ENCODE measurements around the gene RAD51C.
"Not testable (repeated sequence)": the region's sequence is repeated elsewhere in the genome, so short reads cannot be mapped to it uniquely, and the experiment has no call there.

RAD51C gene

GRCh38 chr17:58665946-58666857 is 26.2 kb upstream of the RAD51C start:
- Histone ChIP-seq H3K4me1 (ENCODE audit: control insufficient read depth, insufficient read depth, low read length) (no peaks in the 10 kb centered on the region; the same call in 1 of the 2 replicates), H3K4me3 (ENCODE audit: low read depth, low read length) (no peak overlapping the region), H3K9me3 (ENCODE audit: control insufficient read depth, insufficient read depth, low read length) (no peaks in the 10 kb centered on the region), H3K27ac (ENCODE audit: low read depth, low read length) (no peak overlapping the region), H3K9ac (ENCODE audit: low read depth, low read length) (no peak overlapping the region), H3K36me3 (ENCODE audit: control insufficient read depth, insufficient read depth, low read length) (no peaks in the 10 kb centered on the region), H3K27me3 (ENCODE audit: control insufficient read depth, insufficient read depth, low read length) (no peaks in the 10 kb centered on the region)

- Histone ChIP-seq H3K9me3 (ENCODE audit: control insufficient read depth, insufficient read depth, low read length) (no peaks in the 10 kb centered on the region), H3K4me1 (ENCODE audit: control insufficient read depth, insufficient read depth, low read length) (no peaks in the 10 kb centered on the region; the same call in 1 of the 2 replicates), H3K4me3 (ENCODE audit: low read depth, low read length) (no peak overlapping the region), H3K27me3 (ENCODE audit: control insufficient read depth, insufficient read depth, low read length) (no peaks in the 10 kb centered on the region), H3K27ac (ENCODE audit: low read depth, low read length) (no peak overlapping the region), H3K9ac (ENCODE audit: low read depth, low read length) (no peak overlapping the region), H3K36me3 (ENCODE audit: control insufficient read depth, insufficient read depth, low read length) (no peaks in the 10 kb centered on the region)
These were observed 25.5 kb upstream of the RAD51C start for GRCh38 chr17:58666858-58667267.

- Histone ChIP-seq H3K36me3 (ENCODE audit: control insufficient read depth, insufficient read depth, low read length) (no peaks in the 10 kb centered on the region), H3K27me3 (ENCODE audit: control insufficient read depth, insufficient read depth, low read length) (no peaks in the 10 kb centered on the region), H3K27ac (ENCODE audit: low read depth, low read length) (no peak overlapping the region), H3K9me3 (ENCODE audit: control insufficient read depth, insufficient read depth, low read length) (no peaks in the 10 kb centered on the region), H3K4me1 (ENCODE audit: control insufficient read depth, insufficient read depth, low read length) (no peaks in the 10 kb centered on the region; the same call in 1 of the 2 replicates), H3K9ac (ENCODE audit: low read depth, low read length) (no peak overlapping the region), H3K4me3 (ENCODE audit: low read depth, low read length) (no peak overlapping the region)
These were observed 24.3 kb upstream of the RAD51C start for GRCh38 chr17:58667934-58668597.

- Histone ChIP-seq H3K27me3 (ENCODE audit: control insufficient read depth, insufficient read depth, low read length) (no peaks in the 10 kb centered on the region), H3K4me3 (ENCODE audit: low read depth, low read length) (no peak overlapping the region), H3K9me3 (ENCODE audit: control insufficient read depth, insufficient read depth, low read length) (no peaks in the 10 kb centered on the region), H3K27ac (ENCODE audit: low read depth, low read length) (no peak overlapping the region), H3K4me1 (ENCODE audit: control insufficient read depth, insufficient read depth, low read length) (no peaks in the 10 kb centered on the region; the same call in 1 of the 2 replicates), H3K9ac (ENCODE audit: low read depth, low read length) (no peak overlapping the region), H3K36me3 (ENCODE audit: control insufficient read depth, insufficient read depth, low read length) (no peaks in the 10 kb centered on the region)
These were observed 23.8 kb upstream of the RAD51C start for GRCh38 chr17:58668598-58668935.

- Histone ChIP-seq H3K9ac (ENCODE audit: low read depth, low read length) (no peak overlapping the region), H3K36me3 (ENCODE audit: control insufficient read depth, insufficient read depth, low read length) (no peaks in the 10 kb centered on the region), H3K27me3 (ENCODE audit: control insufficient read depth, insufficient read depth, low read length) (no peaks in the 10 kb centered on the region), H3K27ac (ENCODE audit: low read depth, low read length) (no peak overlapping the region), H3K9me3 (ENCODE audit: control insufficient read depth, insufficient read depth, low read length) (no peaks in the 10 kb centered on the region), H3K4me1 (ENCODE audit: control insufficient read depth, insufficient read depth, low read length) (no peaks in the 10 kb centered on the region; the same call in 1 of the 2 replicates), H3K4me3 (ENCODE audit: low read depth, low read length) (no peak overlapping the region)
These were observed 22.5 kb upstream of the RAD51C start for GRCh38 chr17:58669853-58670252.

DNA sequence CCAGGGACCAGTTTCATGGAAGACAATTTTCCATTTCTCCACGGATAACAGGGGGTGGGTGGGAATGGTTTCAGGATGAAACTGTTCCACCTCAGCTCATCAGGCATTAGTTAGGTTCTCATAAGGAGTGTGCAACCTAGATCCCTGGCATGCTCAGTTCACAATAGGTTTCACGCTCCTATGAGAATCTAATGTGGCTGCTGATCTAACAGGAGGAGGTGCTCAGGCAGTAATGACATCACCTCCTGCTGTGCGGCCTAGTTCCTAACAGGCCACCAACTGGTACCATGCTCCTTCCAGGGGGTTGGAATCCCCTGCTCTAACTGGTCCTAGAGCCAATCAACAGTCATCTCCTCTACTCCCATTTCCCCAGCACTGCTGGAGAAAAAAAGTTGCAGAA is 20.4 kb upstream of the RAD51C start:
- H3K9me3 ChIP-seq (ENCODE audit: control insufficient read depth, insufficient read depth, low read length), result no peaks in the 10 kb centered on the region

GRCh38 chr17:58677194-58677880 is 15.1 kb upstream of the RAD51C start:
- H3K27ac ChIP-seq (ENCODE audit: low read depth, low read length), result no peak overlapping the region
- H3K4me3 ChIP-seq (ENCODE audit: low read depth, low read length), result no peak overlapping the region
- no peaks in the 10 kb centered on the region for H3K36me3 ChIP-seq (ENCODE audit: control insufficient read depth, insufficient read depth, low read length)
- H3K9me3 ChIP-seq (ENCODE audit: control insufficient read depth, insufficient read depth, low read length), result no peaks in the 10 kb centered on the region
- H3K4me1 ChIP-seq (ENCODE audit: control insufficient read depth, insufficient read depth, low read length), result no peaks in the 10 kb centered on the region
- no peak overlapping the region for H3K9ac ChIP-seq (ENCODE audit: low read depth, low read length)
- no peaks in the 10 kb centered on the region for H3K27me3 ChIP-seq (ENCODE audit: control insufficient read depth, insufficient read depth, low read length)

More for the DNA sequence above, 20.4 kb upstream of the RAD51C start:
- no peak overlapping the region for H3K9ac ChIP-seq (ENCODE audit: low read depth, low read length)
- H3K27me3 ChIP-seq (ENCODE audit: control insufficient read depth, insufficient read depth, low read length), result no peaks in the 10 kb centered on the region
- no peaks in the 10 kb centered on the region for H3K36me3 ChIP-seq (ENCODE audit: control insufficient read depth, insufficient read depth, low read length)
- no peak overlapping the region for H3K4me3 ChIP-seq (ENCODE audit: low read depth, low read length)
- no peak overlapping the region for H3K27ac ChIP-seq (ENCODE audit: low read depth, low read length)
- H3K4me1 ChIP-seq (ENCODE audit: control insufficient read depth, insufficient read depth, low read length), result no peaks in the 10 kb centered on the region; the same call in 1 of the 2 replicates

- H3K4me1 ChIP-seq (ENCODE audit: control insufficient read depth, insufficient read depth, low read length); H3K27me3 ChIP-seq (ENCODE audit: control insufficient read depth, insufficient read depth, low read length); H3K36me3 ChIP-seq (ENCODE audit: control insufficient read depth, insufficient read depth, low read length); H3K27ac ChIP-seq (ENCODE audit: low read depth, low read length); H3K4me3 ChIP-seq (ENCODE audit: low read depth, low read length); H3K9ac ChIP-seq (ENCODE audit: low read depth, low read length); H3K9me3 ChIP-seq (ENCODE audit: control insufficient read depth, insufficient read depth, low read length): not testable (repeated sequence)
These were observed 14.1 kb upstream of the RAD51C start for GRCh38 chr17:58678287-58678686.

DNA sequence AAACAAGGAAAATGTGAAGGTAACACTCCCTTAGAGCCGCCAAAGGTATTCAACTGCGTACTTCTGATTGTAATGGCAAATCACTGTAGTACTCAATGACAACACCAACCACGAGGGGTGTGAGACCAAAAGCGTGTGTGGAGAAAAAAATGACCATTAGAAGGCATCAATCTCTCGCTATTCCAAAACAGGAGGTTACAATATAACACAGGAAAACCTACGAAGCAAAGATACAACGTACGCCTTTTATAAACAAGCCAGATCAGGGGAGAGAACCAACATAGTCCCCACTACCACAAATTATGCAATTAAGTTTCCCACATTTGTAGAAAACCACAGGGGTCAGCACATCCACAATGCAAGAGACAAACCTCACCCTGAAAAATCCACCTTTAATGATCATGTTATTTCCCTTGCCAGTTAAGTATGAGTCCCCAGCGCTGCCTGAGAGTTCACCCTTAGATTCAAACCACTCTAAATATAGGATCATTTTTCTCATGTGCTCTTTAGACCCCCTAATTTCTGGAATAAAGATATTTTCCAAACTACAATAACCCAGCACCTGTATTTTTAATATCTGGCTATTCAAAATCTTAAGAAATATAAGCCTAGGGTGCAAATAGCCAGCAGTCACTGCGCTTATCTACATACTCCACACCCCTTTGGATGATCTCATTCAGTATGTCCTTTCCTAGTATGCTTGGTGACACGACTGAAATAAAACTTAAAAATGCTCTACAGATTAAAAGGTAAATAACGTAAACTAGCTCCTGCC is 13.0 kb upstream of the RAD51C start:
- H3K36me3 ChIP-seq (ENCODE audit: control insufficient read depth, insufficient read depth, low read length), result no peaks in the 10 kb centered on the region
- peak overlapping the region; percentile 64 for H3K27ac ChIP-seq (ENCODE audit: low read depth, low read length)
- H3K9ac ChIP-seq (ENCODE audit: low read depth, low read length), result peak overlapping the region; percentile 34; the same call in 1 of the 2 replicates
- no peaks in the 10 kb centered on the region for H3K27me3 ChIP-seq (ENCODE audit: control insufficient read depth, insufficient read depth, low read length)
- no peak overlapping the region for H3K4me3 ChIP-seq (ENCODE audit: low read depth, low read length)
- H3K4me1 ChIP-seq (ENCODE audit: control insufficient read depth, insufficient read depth, low read length), result no peaks in the 10 kb centered on the region
- no peaks in the 10 kb centered on the region for H3K9me3 ChIP-seq (ENCODE audit: control insufficient read depth, insufficient read depth, low read length)

DNA sequence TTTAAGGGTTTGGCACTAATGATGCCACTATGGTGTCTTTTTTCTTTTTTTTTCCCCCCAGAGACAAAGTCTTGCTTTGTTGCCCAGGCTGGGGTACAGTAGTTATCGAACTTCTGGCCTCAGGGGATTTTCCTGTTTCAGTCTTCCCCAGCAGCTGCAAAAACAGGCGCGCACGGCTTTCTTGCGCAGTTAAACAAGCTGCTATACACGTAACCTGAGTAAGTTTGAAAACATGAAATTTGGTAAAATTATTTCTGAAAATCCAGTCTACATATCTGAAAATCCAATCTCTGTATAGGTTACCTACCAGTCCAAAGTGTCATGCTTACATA is 12.4 kb upstream of the RAD51C start:
- no peak overlapping the region for H3K4me3 ChIP-seq (ENCODE audit: low read depth, low read length)
- H3K27me3 ChIP-seq (ENCODE audit: control insufficient read depth, insufficient read depth, low read length), result no peaks in the 10 kb centered on the region
- no peaks in the 10 kb centered on the region for H3K36me3 ChIP-seq (ENCODE audit: control insufficient read depth, insufficient read depth, low read length)
- H3K9ac ChIP-seq (ENCODE audit: low read depth, low read length), result no peak overlapping the region; the same call in 1 of the 2 replicates
- H3K9me3 ChIP-seq (ENCODE audit: control insufficient read depth, insufficient read depth, low read length), result no peaks in the 10 kb centered on the region
- H3K4me1 ChIP-seq (ENCODE audit: control insufficient read depth, insufficient read depth, low read length), result no peaks in the 10 kb centered on the region
- peak overlapping the region; percentile 64 for H3K27ac ChIP-seq (ENCODE audit: low read depth, low read length)

Data from HUES48 (cell line).